Mucosa of rectum (tissue), 2 donors: ENCODE results near the gene PRSS27.
"Not testable (repeated sequence)": the region's sequence is repeated elsewhere in the genome, so short reads cannot be mapped to it uniquely, and the experiment has no call there.

Source experiments
- H3K27ac ChIP-seq, 2 donors: one replicate each; pipeline ENCODE4 v1.7.0; 2013; ENCODE audit warnings: inconsistent platforms in 2 of 2, low read depth in 2 of 2, low read length in 2 of 2
- H3K27me3 ChIP-seq, 2 donors: one replicate each; pipeline ENCODE4 v1.7.0; 2013; ENCODE audit warnings: low read length in 2 of 2; ENCODE audit not compliant: control insufficient read depth in 2 of 2, insufficient read depth in 2 of 2
- H3K36me3 ChIP-seq, 2 donors: one replicate each; pipeline ENCODE4 v1.7.0; 2013; ENCODE audit warnings: low read length in 2 of 2; ENCODE audit not compliant: control insufficient read depth in 2 of 2, insufficient read depth in 2 of 2
- H3K4me1 ChIP-seq, 2 donors: one replicate each; pipeline ENCODE4 v1.7.0; 2013; ENCODE audit warnings: low read length in 2 of 2, mild to moderate bottlenecking in 1 of 2; ENCODE audit not compliant: control insufficient read depth in 2 of 2, insufficient read depth in 2 of 2
- H3K4me3 ChIP-seq, 2 donors: one replicate each; pipeline ENCODE4 v1.7.0; 2013; ENCODE audit warnings: low read length in 2 of 2
- H3K9ac ChIP-seq, 2 donors: one replicate each; pipeline ENCODE4 v1.7.0; 2013; ENCODE audit warnings: low read length in 2 of 2, low read depth in 1 of 2, mild to moderate bottlenecking in 1 of 2
- H3K9me3 ChIP-seq, 2 donors: one replicate each; pipeline ENCODE4 v1.7.0; 2013; ENCODE audit warnings: low read length in 2 of 2; ENCODE audit not compliant: control insufficient read depth in 2 of 2
- donor health status: healthy.
- donor health status: Normal muscosa, but diverticular disease.

The PRSS27 gene

DNA sequence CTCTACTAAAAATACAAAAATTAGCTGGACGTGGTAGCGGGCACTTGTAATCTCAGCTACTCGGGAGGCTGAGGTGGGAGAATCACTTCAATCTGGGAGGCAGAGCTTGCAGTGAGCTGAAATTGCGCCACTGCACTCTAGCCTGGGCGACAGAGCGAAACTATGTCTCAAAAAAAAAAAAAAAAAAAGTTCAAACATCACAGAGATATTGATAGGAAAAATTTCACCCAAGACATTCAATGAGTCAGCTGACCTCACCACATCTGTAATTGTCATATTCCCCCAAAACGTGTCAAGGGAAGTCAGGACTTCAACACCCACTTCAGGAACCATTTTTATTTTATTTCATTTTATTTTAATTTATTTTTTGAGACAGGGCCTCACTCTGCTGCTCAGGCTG, 8.0 kb upstream of the PRSS27 start:
- Histone ChIP-seq H3K27ac (no peak overlapping the region), H3K4me3 (no peak overlapping the region), H3K27me3 (peaks cover 0 to 3% of the 10 kb centered on the region in 2 donors), H3K36me3 (no peaks in the 10 kb centered on the region), H3K4me1 (no peaks in the 10 kb centered on the region), H3K9me3 (no peaks in the 10 kb centered on the region), H3K9ac (no peak overlapping the region)

DNA sequence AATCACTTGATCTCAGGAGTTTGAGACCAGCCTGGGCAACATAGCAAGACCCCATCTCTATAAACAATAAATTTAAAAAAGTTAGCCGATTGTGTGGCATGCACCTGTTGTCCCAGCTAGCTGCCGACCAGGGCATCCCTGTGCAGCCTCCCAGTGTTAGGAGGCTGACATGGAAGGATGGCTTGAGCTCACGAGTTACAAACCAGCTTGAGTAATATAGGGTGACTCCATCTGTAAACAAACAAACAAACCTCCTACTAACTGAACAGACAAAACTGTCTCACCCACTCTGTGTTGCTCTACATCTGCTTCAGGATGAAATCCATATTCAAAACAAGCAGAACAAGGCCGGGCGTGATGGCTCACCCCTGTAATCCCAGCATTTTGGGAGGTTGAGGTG, 6.9 kb upstream of the PRSS27 start:
- no peaks in the 10 kb centered on the region for H3K9me3 ChIP-seq
- no peaks in the 10 kb centered on the region for H3K4me1 ChIP-seq
- H3K27ac ChIP-seq: no peak overlapping the region
- H3K4me3 ChIP-seq: no peak overlapping the region
- no peak overlapping the region for H3K9ac ChIP-seq
- no peaks in the 10 kb centered on the region for H3K36me3 ChIP-seq
- peaks cover 0 to 3% of the 10 kb centered on the region in 2 donors for H3K27me3 ChIP-seq

DNA sequence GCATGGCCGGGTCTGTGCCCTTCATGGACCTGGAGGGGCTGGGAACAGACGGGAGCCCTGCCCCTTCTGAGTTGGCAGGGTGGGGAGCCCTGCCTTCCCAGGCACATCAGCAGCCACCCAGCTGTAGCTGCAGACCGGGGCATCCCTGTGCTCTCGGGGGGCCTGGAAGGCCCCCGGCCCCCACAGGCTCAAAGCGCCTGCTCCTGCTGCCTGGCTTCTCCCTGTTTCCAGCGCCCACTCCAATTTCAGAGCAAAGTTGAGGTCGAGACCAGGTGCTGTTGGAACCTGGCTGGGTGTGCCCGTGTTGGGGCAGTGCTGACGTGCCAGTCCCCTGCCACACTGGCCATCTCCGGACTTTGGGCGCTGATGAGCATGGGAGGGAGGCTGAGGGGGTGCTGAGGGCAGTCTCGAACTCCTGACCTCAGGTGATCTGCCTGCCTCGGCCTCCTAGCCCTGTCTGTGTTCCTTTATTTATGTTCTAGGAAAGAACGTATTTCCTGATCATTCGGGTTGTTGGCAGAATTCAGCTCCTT, 4.9 kb upstream of the PRSS27 start:
- Histone ChIP-seq H3K36me3 (no peaks in the 10 kb centered on the region), H3K27ac (no peak overlapping the region), H3K9ac (no peak overlapping the region), H3K4me1 (peaks cover 4 to 5% of the 10 kb centered on the region in 2 donors), H3K4me3 (no peak overlapping the region), H3K27me3 (peaks cover 0 to 3% of the 10 kb centered on the region in 2 donors), H3K9me3 (no peaks in the 10 kb centered on the region)

DNA sequence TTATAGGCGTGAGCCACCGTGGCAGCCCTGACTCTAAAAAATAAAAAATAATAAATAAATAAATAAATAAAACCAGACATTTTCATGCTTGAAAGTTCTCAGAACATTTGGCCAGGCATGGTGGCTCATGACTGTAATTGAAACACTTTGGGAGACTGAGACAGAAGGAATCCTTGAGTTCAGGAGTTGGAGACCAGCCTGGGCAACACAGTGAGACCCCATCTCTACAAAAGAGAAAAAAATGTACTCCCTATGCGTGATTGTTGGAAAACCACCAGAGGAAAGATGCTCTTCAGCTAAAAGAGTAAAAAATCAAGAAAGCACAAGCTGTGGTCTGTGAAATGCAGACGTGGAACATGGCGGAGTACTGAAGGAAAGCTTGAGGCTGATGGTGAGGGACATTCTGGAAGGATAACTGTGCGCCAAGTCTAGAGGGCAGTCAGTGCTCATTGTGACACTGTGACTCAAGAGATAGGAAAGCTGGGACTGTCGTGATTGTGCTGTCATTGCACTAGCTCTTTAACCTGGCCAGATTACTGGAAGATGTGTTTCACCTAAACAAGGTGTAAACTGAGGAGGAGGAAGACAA, 4.2 kb upstream of the PRSS27 start:
- Histone ChIP-seq H3K9me3 (no peaks in the 10 kb centered on the region), H3K36me3 (no peaks in the 10 kb centered on the region), H3K9ac (no peak overlapping the region), H3K27me3 (peaks cover 0 to 3% of the 10 kb centered on the region in 2 donors), H3K27ac (no peak overlapping the region), H3K4me3 (no peak overlapping the region), H3K4me1 (peaks cover 9 to 11% of the 10 kb centered on the region in 2 donors)

DNA sequence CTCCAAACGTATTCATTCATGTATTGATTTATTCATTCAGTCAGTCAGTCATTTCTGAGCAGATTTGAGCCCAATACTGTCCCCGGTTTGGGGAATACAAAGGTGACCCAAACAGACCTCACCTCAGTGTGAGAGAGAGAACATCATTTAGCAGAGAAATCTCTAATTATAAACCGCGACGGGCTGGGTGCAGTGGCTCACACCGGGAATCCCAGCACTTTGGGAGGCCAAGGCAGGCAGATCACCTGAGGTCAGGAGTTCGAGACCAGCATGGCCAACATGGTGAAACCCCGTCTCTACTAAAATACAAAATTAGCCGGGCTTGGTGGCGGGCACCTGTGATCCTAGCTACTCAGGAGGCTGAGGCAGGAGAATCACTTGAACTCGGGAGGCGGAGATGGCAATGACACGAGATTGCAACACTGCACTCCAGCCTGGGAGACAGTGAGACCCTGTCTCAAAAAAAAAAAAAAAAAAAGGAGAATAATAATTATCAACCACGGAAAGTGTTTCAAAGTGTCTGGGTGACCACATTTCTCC, 1.7 kb upstream of the PRSS27 start:
- not testable (repeated sequence) for H3K9me3 ChIP-seq, H3K9ac ChIP-seq, H3K27me3 ChIP-seq, H3K36me3 ChIP-seq
- Histone ChIP-seq H3K4me3 (peak overlapping the region; percentile 29 to 39), H3K27ac (peak overlapping the region; percentile 43 to 78), H3K4me1 (peaks cover 9 to 16% of the 10 kb centered on the region in 2 donors)

DNA sequence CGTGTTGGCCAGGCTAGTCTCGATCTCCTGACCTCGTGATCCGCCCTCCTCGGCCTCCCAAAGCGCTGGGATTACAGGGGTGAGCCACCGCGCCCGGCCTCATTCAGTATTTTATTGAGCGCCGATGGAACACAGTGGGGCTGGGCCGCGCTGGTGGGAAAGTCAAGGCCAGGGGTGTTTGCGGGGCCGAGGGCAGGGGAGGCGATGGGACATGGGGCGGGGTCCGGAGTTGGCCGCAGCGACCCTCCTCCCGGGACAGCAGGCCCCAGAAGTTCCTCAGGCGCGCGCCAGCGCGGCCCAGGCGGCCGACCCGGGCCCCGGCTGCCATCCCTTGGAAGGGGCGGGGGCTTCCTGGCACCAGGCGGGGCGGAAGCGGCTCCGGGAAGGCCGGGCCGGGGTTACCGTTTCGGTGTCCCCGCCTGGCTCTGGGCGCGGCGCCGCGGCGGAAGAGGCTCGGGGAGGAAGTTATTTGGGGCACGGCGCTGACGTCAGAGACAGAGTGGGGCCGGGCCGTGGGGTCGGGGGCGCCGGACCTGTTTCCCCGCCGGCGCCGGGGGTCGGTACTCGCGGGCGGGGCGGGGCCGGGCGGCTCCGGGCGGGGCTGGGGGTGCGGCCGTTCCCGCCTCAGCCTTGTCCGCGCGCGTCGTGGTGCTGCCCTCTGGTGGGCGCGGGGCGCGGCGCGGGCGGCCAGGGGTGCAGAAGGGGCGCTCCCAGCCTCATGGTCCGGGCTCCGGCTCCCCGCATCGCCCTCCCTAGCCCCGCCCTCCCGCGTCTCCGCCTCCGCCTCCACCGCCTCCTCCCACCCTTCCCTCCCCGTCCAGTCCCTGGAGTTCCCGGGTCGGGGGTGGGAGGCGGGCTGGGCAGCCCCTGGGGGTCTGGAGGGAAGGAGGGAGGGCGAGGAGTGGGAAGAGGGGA, 952 bp upstream of the PRSS27 start:
- Histone ChIP-seq H3K27ac (peak overlapping the region; percentile 72 to 78), H3K9ac (peak overlapping the region in 1 of 2 donors; percentile 70), H3K27me3 (peaks cover 0 to 3% of the 10 kb centered on the region in 2 donors), H3K36me3 (no peaks in the 10 kb centered on the region), H3K4me1 (peaks cover 9 to 16% of the 10 kb centered on the region in 2 donors), H3K4me3 (peak overlapping the region; percentile 48 to 57), H3K9me3 (no peaks in the 10 kb centered on the region)

DNA sequence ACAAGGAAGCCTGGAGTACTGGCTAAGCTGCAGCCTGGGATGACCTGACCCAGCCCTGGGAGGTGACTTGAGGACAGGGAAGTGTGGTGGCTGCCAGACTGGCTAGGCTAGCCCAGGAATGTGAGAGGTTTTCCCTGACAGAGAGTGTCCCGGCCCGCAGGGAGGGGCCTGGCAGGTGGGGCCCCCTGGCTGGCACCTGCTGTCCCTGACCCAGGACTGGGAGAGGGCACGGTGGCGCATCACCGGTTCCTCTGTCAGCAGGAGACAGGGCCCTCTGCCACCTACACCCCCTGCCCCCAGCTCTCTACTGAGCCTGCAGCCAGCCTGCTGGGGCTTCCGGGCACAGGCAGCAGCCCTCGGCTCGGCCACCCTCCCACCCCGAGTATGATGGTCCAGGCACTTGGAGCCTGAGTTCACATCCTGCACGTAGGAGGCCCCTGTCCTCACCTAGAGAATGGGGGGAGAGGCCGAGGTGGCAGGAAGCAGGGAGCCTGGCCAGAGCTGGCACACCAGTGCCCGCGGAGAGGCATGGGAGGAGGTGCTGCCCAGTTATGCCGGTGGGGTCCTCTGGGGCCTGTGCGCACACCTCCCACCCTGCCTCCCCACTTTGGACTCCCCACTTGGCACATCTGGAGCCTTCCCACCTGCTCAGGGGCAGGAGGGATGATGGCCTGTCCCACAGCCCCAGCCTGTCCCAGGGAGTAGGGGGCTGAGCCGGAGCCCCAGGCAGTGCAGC, 528 bp downstream of the PRSS27 start:
- Histone ChIP-seq H3K9me3 (no peaks in the 10 kb centered on the region), H3K4me1 (peaks cover 9 to 16% of the 10 kb centered on the region in 2 donors), H3K9ac (peak overlapping the region in 1 of 2 donors; percentile 60), H3K4me3 (peak overlapping the region in 1 of 2 donors; percentile 10), H3K27me3 (peaks cover 0 to 3% of the 10 kb centered on the region in 2 donors), H3K27ac (peak overlapping the region; percentile 48 to 82), H3K36me3 (no peaks in the 10 kb centered on the region)

DNA sequence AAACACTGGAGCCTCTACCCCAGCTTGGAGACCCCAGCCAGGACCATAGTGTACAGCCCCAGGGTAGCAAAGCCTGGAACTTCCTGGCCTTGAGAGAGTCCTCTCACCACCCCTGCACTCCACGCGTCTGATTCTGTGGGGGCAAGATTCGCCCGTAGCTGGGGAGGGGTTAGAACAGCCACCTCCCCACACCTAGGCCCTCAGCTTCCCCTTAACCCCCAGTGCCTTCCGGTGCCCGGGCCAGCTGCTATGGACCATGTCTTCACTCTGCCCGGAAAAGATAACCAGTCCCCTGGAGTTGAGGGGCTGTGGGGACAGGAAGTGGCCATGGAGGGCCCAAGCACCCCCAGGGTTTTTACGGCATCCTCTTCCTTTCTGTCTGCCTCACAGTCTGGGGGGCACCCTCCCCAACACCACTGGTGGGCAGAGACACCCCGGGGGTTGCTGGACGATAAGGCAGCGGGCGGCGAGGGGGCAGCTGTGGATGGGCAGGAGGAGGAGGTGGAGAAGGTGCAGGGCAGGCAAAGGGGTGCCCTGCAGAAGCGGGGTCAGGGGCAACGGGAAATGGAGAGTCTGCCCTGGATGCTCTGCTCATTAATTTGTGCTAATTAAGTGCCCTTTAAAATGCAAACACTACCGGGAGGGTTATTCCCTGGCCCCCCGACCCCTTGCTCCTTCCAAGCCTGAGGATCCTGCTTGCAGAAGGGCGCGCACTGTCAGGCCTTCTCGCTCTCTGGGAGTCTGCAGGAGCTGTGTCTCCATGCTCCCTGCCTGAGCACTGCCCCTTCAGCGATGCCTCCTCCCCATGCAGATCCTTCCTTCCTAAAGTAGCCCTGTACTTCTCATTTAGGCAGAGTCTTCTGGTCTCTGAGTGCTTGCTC, 2.4 kb downstream of the PRSS27 start:
- Histone ChIP-seq H3K4me3 (no peak overlapping the region), H3K9ac (no peak overlapping the region), H3K4me1 (peaks cover 9 to 16% of the 10 kb centered on the region in 2 donors), H3K27ac (no peak overlapping the region), H3K27me3 (peaks cover 0 to 2% of the 10 kb centered on the region in 2 donors), H3K9me3 (no peaks in the 10 kb centered on the region), H3K36me3 (no peaks in the 10 kb centered on the region)

DNA sequence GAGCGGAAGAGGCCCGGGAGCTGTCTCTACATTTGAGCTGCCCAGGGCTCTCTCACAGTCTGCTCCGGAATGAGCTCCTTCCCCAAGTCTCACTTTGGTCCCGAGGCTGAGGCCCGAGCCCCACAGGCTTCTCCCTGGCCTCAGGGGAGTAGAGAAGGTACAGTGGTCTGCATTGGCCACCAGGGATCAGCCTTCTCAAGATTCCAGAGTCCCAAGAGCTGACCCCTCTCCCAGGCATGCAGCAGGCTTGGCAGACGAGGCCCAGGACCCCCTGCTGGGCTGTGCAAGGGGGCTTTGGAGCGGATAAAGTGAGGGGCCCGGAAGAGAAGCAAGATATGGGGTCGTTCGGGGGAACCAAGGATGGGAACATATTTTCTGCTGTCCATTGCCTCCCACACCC, 3.1 kb downstream of the PRSS27 start:
- Histone ChIP-seq H3K27ac (no peak overlapping the region), H3K9me3 (no peaks in the 10 kb centered on the region), H3K27me3 (peaks cover 0 to 3% of the 10 kb centered on the region in 2 donors), H3K9ac (no peak overlapping the region), H3K4me1 (peaks cover 9 to 16% of the 10 kb centered on the region in 2 donors), H3K36me3 (no peaks in the 10 kb centered on the region), H3K4me3 (no peak overlapping the region)
